ENCODE data around the gene PMM1.
A peak's percentile ranks its signal among the peaks of the same experiment; 100 is the strongest.
"Not testable (repeated sequence)": the region's sequence is repeated elsewhere in the genome, so short reads cannot be mapped to it uniquely, and the experiment has no call there.

The PMM1 gene

GRCh38 chr22:41563051-41563711 is 26.5 kb downstream of the PMM1 start:
- DNase-seq (ENCODE audit: low read depth): peak; percentile 80

- DNase-seq (ENCODE audit: low read depth): no peak
These were observed 27.2 kb downstream of the PMM1 start for GRCh38 chr22:41562461-41562860.

DNA sequence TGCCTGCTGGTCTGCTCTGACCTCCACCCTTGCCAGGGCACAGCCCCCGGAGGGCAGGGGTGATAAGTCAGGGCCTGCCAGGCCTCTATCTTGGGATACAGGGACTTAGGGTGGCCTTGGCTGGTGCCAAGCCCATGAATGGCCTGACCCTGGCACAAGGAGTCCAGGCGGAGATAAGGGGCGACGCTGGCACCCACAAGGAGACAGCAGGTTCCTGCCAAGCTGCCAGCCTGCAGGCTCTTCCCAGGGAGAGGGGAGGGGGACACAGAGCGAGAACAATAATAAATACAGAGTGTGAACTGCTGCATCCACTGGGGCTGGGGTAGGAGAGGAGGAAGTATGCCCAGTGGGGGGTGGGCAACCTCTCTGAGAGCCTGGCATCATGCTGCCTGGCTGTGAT is 27.9 kb downstream of the PMM1 start:
- no peak for DNase-seq (ENCODE audit: low read depth)

DNA sequence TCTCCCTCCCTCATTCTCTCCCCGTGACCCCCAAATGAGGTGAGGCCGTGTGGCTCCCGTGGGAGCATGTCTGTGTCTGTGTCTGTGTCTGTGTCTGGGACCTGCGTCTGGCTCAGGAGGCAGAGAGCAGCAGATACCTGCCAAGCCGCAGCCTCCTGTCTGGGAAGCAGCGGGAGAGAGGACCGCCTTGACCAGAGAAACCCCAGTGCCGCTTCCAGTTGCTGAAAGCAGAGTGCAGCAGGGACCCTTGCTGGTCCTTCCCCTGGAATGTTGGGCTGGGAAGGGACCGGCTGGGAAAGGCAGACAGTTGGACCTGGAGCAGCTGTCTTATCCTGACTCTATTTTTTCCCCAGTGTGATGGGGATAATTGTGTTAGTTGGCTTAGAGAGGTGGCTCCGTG is 28.3 kb downstream of the PMM1 start:
- no peak for DNase-seq (ENCODE audit: low read depth)

GRCh38 chr22:41560095-41560471 is 29.6 kb downstream of the PMM1 start:
- no peak for DNase-seq (ENCODE audit: low read depth)

- not testable (repeated sequence) for DNase-seq (ENCODE audit: low read depth)
These were observed 31.4 kb downstream of the PMM1 start for GRCh38 chr22:41558241-41558630.

GRCh38 chr22:41557401-41558240 is 32.0 kb downstream of the PMM1 start:
- DNase-seq (ENCODE audit: low read depth): no peak

DNA sequence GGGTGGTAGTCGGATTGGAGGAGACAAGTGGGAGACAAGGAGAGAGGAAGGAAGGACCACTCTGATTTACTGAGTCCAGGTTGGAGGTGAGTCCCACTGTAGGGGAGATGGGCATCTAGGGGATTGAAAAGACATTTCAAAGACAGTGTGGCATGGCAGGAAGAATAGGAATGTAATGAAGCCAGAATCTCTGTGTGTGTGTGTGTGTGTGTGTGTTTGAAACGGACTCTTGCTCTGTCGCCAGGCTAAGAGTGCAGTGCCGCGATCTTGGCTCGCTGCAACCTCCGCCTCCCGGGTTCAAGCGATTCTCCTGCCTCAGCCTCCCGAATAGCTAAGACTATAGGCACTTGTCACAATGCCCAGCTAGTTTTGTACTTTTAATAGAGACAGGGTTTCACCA is 33.1 kb downstream of the PMM1 start:
- no peak for DNase-seq (ENCODE audit: low read depth)

DNA sequence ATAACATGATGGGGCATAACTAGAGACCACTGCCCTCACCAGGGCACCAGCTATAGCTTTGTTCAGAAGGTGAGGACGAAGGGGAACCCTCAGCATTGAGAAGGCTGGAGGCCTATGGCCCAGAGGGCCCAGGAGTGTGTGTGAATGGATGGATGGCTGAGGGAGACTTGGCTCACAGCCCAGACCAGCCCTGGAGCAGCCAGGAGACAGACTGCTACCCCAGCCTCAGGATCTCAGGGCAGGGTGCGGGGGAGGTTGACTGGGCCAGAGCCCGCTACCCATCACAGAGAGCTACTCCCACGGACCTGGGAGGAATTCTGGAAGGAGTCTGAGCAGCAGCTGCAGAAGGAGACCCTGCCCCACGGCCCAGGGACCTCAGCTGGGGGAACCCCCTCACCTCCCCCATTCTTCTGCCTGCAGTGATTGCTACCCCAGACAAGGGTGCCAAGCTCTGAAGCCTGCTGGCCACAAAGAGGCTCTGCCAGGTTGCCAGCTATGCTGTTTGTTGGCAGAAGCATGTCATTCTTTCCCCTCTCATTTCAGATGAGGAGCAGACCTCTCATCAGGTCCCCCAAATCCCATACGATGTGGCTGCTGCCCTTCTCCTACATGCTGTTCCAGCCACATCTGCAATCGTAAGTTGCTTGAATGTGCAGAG is 34.2 kb downstream of the PMM1 start:
- no peak for DNase-seq (ENCODE audit: low read depth)

- no peak for DNase-seq (ENCODE audit: low read depth)
These were observed 37.6 kb downstream of the PMM1 start for GRCh38 chr22:41551877-41552582.

DNA sequence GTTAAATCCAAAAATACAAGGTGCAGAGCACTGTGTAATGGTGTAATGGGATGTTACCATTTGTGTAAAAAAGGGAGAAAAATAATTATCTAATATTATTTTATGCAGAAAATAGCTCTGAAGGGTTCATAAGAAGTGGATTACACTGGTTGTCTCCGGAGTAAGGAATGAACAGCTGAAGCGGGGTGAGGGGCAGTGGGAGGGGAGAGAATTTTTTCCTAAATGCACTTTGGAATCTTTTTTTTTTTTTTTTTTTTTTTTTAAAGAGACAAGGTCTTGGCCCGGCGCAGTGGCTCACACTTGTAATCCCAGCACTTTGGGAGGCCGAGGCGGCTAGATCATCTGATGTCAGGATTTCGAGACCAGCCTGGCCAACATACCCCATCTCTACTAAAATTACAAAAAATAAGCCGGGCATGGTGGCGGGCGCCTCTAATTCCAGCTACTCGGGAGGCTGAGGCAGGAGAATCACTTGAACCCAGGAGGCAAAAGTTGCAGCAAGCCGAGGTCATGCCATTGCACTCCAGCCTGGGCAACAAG is 38.6 kb downstream of the PMM1 start:
- no peak for DNase-seq (ENCODE audit: low read depth)

DNA sequence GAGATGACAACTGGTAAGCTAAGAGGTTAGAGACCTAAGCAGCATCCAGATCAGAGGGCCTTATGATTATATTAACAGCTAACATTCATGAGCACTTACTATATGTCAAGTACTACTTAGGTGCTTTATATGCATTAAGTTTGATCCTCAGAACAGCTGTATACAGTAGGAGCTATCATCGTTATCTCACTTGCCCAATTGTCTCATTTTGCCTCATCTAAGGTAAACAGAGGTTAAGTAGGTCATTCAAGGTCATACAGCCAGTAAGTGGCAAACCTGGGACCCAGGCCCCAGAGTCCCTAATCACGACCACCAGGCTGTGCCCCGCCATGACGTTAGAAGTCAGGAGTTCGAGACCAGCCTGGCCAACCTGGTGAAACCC is 40.8 kb downstream of the PMM1 start:
- DNase-seq (ENCODE audit: low read depth): no peak

GRCh38 chr22:41544671-41545476 is 44.8 kb downstream of the PMM1 start:
- DNase-seq (ENCODE audit: low read depth): no peak

- peak; percentile 71 for DNase-seq (ENCODE audit: low read depth)
These were observed 45.6 kb downstream of the PMM1 start, which contains the start of gene POLR3H for GRCh38 chr22:41543854-41544670. Gene POLR3H, minus strand, starts transcription at chr22:41544470. Its CDS starts 369 bp downstream, at chr22:41544101.

DNA sequence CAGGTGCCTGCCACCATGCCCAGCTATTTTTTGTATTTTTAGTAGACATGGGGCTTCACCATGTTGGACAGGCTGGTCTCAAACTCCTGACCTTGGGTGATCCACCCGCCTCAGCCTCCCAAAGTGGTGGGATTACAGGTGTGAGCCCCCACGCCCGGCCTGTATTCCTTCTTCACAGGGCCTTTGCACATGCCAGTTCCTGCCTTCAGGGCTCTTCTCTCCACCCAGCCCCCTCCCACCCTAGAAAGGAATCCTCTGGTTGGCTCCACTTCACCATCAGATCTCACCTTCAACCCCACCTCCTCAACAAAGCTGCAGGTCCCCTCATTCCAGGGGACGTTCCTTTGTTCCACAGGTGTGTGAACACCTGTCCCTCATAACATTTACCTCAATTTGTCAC is 47.4 kb downstream of the PMM1 start:
- DNase-seq (ENCODE audit: low read depth): no peak

DNA sequence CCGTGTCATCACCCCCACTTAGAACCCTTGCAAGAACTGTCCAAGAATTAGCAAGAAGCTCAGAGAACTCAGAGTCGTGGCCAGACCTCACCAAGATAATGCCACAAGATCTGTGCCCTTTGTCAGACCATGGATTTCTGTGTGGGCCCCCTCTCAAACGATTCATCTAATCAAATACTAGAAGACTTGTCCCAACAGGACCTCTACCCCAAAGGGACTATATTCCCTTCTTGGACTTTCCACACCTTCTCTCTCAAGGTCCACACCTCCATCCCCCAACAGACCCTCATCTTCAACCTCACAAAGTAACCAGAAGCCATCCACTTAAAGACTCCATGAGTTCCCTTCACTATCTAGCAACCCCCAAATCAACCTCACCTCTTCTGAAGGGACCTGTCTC is 48.2 kb downstream of the PMM1 start:
- no peak for DNase-seq (ENCODE audit: low read depth)

DNA sequence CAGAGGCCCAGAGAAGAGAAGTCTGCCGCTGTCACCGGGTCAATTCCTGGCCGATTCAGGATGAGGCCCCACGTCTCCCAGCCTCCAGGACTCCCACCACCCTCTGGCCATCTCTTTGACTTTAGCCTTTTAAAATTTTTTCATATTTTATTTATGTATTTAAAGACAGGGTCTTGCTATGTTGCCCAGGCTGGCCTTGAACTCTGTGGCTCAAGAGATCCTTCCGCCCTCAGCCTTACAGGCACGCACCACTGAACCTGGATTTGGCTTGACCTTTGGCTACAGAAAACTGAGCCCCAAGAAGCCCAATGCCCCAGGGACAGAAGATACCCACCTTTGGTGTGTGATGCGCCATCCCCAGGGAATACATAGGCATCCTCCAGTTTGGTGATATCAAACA is 49.3 kb downstream of the PMM1 start:
- no peak for DNase-seq (ENCODE audit: low read depth)

GRCh38 chr22:41540006-41540315 is 49.7 kb downstream of the PMM1 start:
- no peak for DNase-seq (ENCODE audit: low read depth)

- DNase-seq (ENCODE audit: low read depth): no peak
These were observed 50.3 kb downstream of the PMM1 start for GRCh38 chr22:41539146-41540005.

- DNase-seq (ENCODE audit: low read depth): no peak
These were observed 51.1 kb downstream of the PMM1 start for GRCh38 chr22:41538583-41538982.

All from HS-27A (cell line).